ENCODE data around the gene GRID1.

The GRID1 gene

GRCh38 chr10:86216886-86217285 is 149.7 kb downstream of the GRID1 start:
- DNase-seq (ENCODE audit: low spot score): no peak
- in situ Hi-C loops (cut with MboI; ENCODE audit: low pct_unique_long_range_greater_than_20kb, low sequenced_read_pairs, unreplicated experiment): no loop called here
- no peak for TF ChIP-seq CTCF (IDR thresholded peaks at IDR 0.05; ENCODE audit: extremely low read depth, insufficient read depth, missing control alignments)

DNA sequence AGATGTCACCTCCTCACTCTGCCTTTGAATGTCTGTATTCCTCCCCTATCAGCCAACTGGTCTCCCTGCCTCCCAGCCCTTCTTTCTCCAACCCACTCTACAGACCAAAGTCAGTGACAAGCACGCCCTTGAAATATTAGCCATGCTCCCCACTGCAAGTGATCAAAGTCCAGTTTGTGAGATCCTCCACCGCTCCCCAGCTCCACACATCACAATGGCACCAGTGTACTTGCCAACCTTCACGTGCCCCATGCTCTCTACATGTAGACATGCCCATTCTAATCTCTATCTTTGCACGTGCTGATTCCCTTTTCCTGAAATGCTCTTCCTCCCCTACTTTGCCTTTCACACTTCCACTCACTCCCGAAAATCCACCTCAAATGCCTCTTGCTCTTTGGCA is 150.9 kb downstream of the GRID1 start:
- no peak for DNase-seq (ENCODE audit: low spot score)
- in situ Hi-C loops (cut with MboI; ENCODE audit: low pct_unique_long_range_greater_than_20kb, low sequenced_read_pairs, unreplicated experiment): no loop called here
- TF ChIP-seq CTCF (IDR thresholded peaks at IDR 0.05; ENCODE audit: extremely low read depth, insufficient read depth, missing control alignments): no peak

GRCh38 chr10:86215046-86215445 is 151.5 kb downstream of the GRID1 start:
- DNase-seq (ENCODE audit: low spot score): no peak
- TF ChIP-seq CTCF (IDR thresholded peaks at IDR 0.05; ENCODE audit: extremely low read depth, insufficient read depth, missing control alignments): no peak
- in situ Hi-C loops (cut with MboI; ENCODE audit: low pct_unique_long_range_greater_than_20kb, low sequenced_read_pairs, unreplicated experiment): no loop called here

GRCh38 chr10:86213148-86213547 is 153.4 kb downstream of the GRID1 start:
- DNase-seq (ENCODE audit: low spot score): no peak
- in situ Hi-C loops (cut with MboI; ENCODE audit: low pct_unique_long_range_greater_than_20kb, low sequenced_read_pairs, unreplicated experiment): no loop called here
- no peak for TF ChIP-seq CTCF (IDR thresholded peaks at IDR 0.05; ENCODE audit: extremely low read depth, insufficient read depth, missing control alignments)

DNA sequence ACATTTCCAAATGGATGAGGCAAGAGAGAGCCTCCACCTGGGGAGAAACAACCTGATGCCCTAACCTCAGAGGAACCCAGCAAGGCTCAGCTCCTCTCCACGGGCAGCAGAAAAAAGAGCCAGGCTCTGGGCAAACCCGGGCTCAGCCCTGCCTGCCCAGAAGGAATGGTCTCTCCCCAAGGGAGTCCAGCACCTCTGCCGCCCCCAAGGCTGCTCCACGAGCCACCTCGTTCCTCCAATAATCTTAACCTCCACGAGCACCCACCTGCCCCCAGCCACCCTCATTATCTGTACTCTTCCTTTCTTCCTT is 154.2 kb downstream of the GRID1 start:
- no peak for TF ChIP-seq CTCF (IDR thresholded peaks at IDR 0.05; ENCODE audit: extremely low read depth, insufficient read depth, missing control alignments)
- in situ Hi-C loops (cut with MboI; ENCODE audit: low pct_unique_long_range_greater_than_20kb, low sequenced_read_pairs, unreplicated experiment): no loop called here
- no peak for DNase-seq (ENCODE audit: low spot score)

- TF ChIP-seq CTCF (IDR thresholded peaks at IDR 0.05; ENCODE audit: extremely low read depth, insufficient read depth, missing control alignments): no peak
- in situ Hi-C loops (cut with MboI; ENCODE audit: low pct_unique_long_range_greater_than_20kb, low sequenced_read_pairs, unreplicated experiment): no loop called here
Observed at GRCh38 chr10:86211691-86212390, 154.8 kb downstream of the GRID1 start.

DNA sequence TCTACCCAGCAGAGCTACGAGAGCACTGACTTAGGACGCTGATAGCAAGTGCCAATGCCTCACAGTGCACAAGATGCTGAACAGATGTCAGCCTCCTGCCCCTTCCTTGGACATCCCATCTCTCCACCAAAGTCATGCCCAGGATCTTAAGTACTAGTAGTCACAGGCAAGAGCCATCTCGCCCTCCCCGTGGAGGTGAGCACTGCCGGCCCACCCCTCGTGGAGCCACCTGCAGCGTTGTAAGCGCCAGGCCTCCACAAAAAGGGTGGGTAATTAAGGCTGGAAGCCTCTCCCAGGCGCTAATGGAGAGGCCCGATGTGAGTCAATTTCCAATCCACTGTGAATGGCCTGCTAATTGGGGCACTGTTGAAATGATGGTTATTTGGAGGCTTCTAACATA is 156.2 kb downstream of the GRID1 start:
- DNase-seq (ENCODE audit: low spot score): no peak
- no peak for TF ChIP-seq CTCF (IDR thresholded peaks at IDR 0.05; ENCODE audit: extremely low read depth, insufficient read depth, missing control alignments)
- in situ Hi-C loops (cut with MboI; ENCODE audit: low pct_unique_long_range_greater_than_20kb, low sequenced_read_pairs, unreplicated experiment): no loop called here

More at GRCh38 chr10:86211691-86212390, 154.8 kb downstream of the GRID1 start:
- no peak for DNase-seq (ENCODE audit: low spot score)
